ENCODE measurements around the gene TGFA. TPM values are rescaled to one million over a fixed set of nuclear protein-coding genes. Genes with fewer than 3 reads are reported as not detected.

TGFA gene
- total RNA-seq, 1 experiment from 2014 or later = 2.5 TPM

GRCh38 chr2:70458661-70459060 lies 95.0 kb downstream of the TGFA start:
- peaks cover 11% of the 10 kb centered on the region for H3K4me1 Mint-ChIP-seq

GRCh38 chr2:70456585-70457495 lies 96.8 kb downstream of the TGFA start:
- no peak for ATAC-seq
- H3K36me3 Mint-ChIP-seq = no peaks in the 10 kb centered on the region
- TF ChIP-seq SOX15 (CRISPR knock-in tag; IDR thresholded peaks at IDR 0.05) (no peak), CREM (CRISPR knock-in tag; IDR thresholded peaks at IDR 0.05) (no peak), ATF1 (CRISPR knock-in tag; IDR thresholded peaks at IDR 0.05) (no peak), NR3C1 (CRISPR knock-in tag; conservative IDR thresholded peaks at IDR 0.05; ENCODE audit: low read depth) (no peak), ZSCAN18 (CRISPR knock-in tag; IDR thresholded peaks at IDR 0.05) (no peak), GRHL2 (CRISPR knock-in tag; IDR thresholded peaks at IDR 0.05; ENCODE audit: insufficient replicate concordance, severe bottlenecking) (no peak), SMAD4 (CRISPR knock-in tag; IDR thresholded peaks at IDR 0.05) (no peak), ZNF512 (CRISPR knock-in tag; IDR thresholded peaks at IDR 0.05; ENCODE audit: borderline replicate concordance) (no peak), NR1H2 (CRISPR knock-in tag; IDR thresholded peaks at IDR 0.05) (no peak), ATF6 (CRISPR knock-in tag; IDR thresholded peaks at IDR 0.05) (no peak), NFYB (CRISPR knock-in tag; conservative IDR thresholded peaks at IDR 0.05; ENCODE audit: low read depth) (no peak)
- H3K27ac Mint-ChIP-seq = no peak overlapping the region
- peaks cover 88% of the 10 kb centered on the region for H3K27me3 Mint-ChIP-seq (ENCODE audit: low read depth)
- no peaks in the 10 kb centered on the region for H3K9me3 Mint-ChIP-seq
- no peak overlapping the region for H3K4me3 Mint-ChIP-seq
- peaks cover 7% of the 10 kb centered on the region for H3K4me1 Mint-ChIP-seq
- no peak for DNase-seq (ENCODE audit: low spot score)
- ChIA-PET POLR2A (no interaction called here), CTCF (no interaction called here)

More at GRCh38 chr2:70458661-70459060, 95.0 kb downstream of the TGFA start:
- no peak overlapping the region for H3K27ac Mint-ChIP-seq
- no peak overlapping the region for H3K4me3 Mint-ChIP-seq
- POLR2A ChIA-PET = no interaction called here
- no peaks in the 10 kb centered on the region for H3K9me3 Mint-ChIP-seq
- CTCF ChIA-PET = interaction anchor here (0.6 to 2.3 kb wide), 3 partner anchors 73 to 187 kb away, joined by 3 to 9 read pairs (median 4); no protein-coding TSS in a partner anchor
- TF ChIP-seq NR3C1 (CRISPR knock-in tag; conservative IDR thresholded peaks at IDR 0.05; ENCODE audit: low read depth) (no peak), ZSCAN18 (CRISPR knock-in tag; IDR thresholded peaks at IDR 0.05) (no peak), ZBTB21 (CRISPR knock-in tag; IDR thresholded peaks at IDR 0.05; ENCODE audit: borderline replicate concordance) (no peak)
- H3K27me3 Mint-ChIP-seq (ENCODE audit: low read depth) = peaks cover 73% of the 10 kb centered on the region
- no peaks in the 10 kb centered on the region for H3K36me3 Mint-ChIP-seq
- ATAC-seq (no peak), DNase-seq (ENCODE audit: low spot score) (no peak)

GRCh38 chr2:70454936-70455544 lies 98.6 kb downstream of the TGFA start:
- H3K27me3 Mint-ChIP-seq (ENCODE audit: low read depth) = peaks cover 94% of the 10 kb centered on the region
- CTCF ChIA-PET = interaction anchor here (0.8 kb wide), 1 partner anchor 151 kb away, joined by 4 read pairs; no protein-coding TSS in a partner anchor
- no peak overlapping the region for H3K27ac Mint-ChIP-seq
- H3K4me1 Mint-ChIP-seq = no peaks in the 10 kb centered on the region
- POLR2A ChIA-PET = no interaction called here
- H3K36me3 Mint-ChIP-seq = no peaks in the 10 kb centered on the region
- no peak overlapping the region for H3K4me3 Mint-ChIP-seq
- no peak for ATAC-seq
- DNase-seq (ENCODE audit: low spot score) = no peak
- H3K9me3 Mint-ChIP-seq = no peaks in the 10 kb centered on the region
- TF ChIP-seq E2F4 (CRISPR knock-in tag; IDR thresholded peaks at IDR 0.05; ENCODE audit: borderline replicate concordance, low read depth) (no peak), JAZF1 (CRISPR knock-in tag; IDR thresholded peaks at IDR 0.05) (no peak), NR1H2 (CRISPR knock-in tag; IDR thresholded peaks at IDR 0.05) (no peak), GTF2I (CRISPR knock-in tag; conservative IDR thresholded peaks at IDR 0.05) (no peak), ATF3 (CRISPR knock-in tag; conservative IDR thresholded peaks at IDR 0.05) (no peak), CBFB (CRISPR knock-in tag; IDR thresholded peaks at IDR 0.05; ENCODE audit: low read depth) (no peak)
- TF ChIP-seq, protein P1, sequence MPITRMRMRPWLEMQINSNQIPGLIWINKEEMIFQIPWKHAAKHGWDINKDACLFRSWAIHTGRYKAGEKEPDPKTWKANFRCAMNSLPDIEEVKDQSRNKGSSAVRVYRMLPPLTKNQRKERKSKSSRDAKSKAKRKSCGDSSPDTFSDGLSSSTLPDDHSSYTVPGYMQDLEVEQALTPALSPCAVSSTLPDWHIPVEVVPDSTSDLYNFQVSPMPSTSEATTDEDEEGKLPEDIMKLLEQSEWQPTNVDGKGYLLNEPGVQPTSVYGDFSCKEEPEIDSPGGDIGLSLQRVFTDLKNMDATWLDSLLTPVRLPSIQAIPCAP (CRISPR knock-in tag; IDR thresholded peaks at IDR 0.05) = no peak
- TF ChIP-seq, protein P2, sequence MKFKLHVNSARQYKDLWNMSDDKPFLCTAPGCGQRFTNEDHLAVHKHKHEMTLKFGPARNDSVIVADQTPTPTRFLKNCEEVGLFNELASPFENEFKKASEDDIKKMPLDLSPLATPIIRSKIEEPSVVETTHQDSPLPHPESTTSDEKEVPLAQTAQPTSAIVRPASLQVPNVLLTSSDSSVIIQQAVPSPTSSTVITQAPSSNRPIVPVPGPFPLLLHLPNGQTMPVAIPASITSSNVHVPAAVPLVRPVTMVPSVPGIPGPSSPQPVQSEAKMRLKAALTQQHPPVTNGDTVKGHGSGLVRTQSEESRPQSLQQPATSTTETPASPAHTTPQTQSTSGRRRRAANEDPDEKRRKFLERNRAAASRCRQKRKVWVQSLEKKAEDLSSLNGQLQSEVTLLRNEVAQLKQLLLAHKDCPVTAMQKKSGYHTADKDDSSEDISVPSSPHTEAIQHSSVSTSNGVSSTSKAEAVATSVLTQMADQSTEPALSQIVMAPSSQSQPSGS (CRISPR knock-in tag; IDR thresholded peaks at IDR 0.05; ENCODE audit: borderline replicate concordance, low read depth) = no peak

All from WTC11 (cell line).